ENCODE data around the gene SHISA9.

The SHISA9 gene

GRCh38 chr16:13189250-13189649, 287.9 kb downstream of the SHISA9 start:
- H3K79me2 ChIP-seq (ENCODE audit: low read length) = no peaks in the 10 kb centered on the region
- H3K36me3 ChIP-seq (replicated peaks; ENCODE audit: low read depth, low read length) = no peaks in the 10 kb centered on the region
- H3K27me3 ChIP-seq (ENCODE audit: low read depth, low read length) = peaks cover 9% of the 10 kb centered on the region
- no peaks in the 10 kb centered on the region for H3K4me1 ChIP-seq (ENCODE audit: low read length)
- H3K4me2 ChIP-seq (ENCODE audit: low read length) = no peak overlapping the region
- H2AFZ ChIP-seq (ENCODE audit: low read depth, low read length) = no peak overlapping the region
- H3K9me3 ChIP-seq (ENCODE audit: insufficient read depth, low read length) = no peaks in the 10 kb centered on the region
- H3K27ac ChIP-seq (ENCODE audit: low read length) = no peak overlapping the region
- no peaks in the 10 kb centered on the region for H4K20me1 ChIP-seq (ENCODE audit: insufficient read depth, low read length)
- H3K4me3 ChIP-seq (ENCODE audit: low read length) = no peak overlapping the region
- TF ChIP-seq, protein P1, sequence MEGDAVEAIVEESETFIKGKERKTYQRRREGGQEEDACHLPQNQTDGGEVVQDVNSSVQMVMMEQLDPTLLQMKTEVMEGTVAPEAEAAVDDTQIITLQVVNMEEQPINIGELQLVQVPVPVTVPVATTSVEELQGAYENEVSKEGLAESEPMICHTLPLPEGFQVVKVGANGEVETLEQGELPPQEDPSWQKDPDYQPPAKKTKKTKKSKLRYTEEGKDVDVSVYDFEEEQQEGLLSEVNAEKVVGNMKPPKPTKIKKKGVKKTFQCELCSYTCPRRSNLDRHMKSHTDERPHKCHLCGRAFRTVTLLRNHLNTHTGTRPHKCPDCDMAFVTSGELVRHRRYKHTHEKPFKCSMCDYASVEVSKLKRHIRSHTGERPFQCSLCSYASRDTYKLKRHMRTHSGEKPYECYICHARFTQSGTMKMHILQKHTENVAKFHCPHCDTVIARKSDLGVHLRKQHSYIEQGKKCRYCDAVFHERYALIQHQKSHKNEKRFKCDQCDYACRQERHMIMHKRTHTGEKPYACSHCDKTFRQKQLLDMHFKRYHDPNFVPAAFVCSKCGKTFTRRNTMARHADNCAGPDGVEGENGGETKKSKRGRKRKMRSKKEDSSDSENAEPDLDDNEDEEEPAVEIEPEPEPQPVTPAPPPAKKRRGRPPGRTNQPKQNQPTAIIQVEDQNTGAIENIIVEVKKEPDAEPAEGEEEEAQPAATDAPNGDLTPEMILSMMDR (IDR thresholded peaks at IDR 0.05; ENCODE audit: low read depth, low read length) = no peak
- TF ChIP-seq EZH2phosphoT487 (IDR thresholded peaks at IDR 0.05; ENCODE audit: low read depth) = no peak
- H3K9ac ChIP-seq (ENCODE audit: low read length) = no peak overlapping the region

- H3K27ac ChIP-seq (ENCODE audit: low read length) = no peak overlapping the region
- H3K9me3 ChIP-seq (ENCODE audit: insufficient read depth, low read length) = no peaks in the 10 kb centered on the region
- no peak overlapping the region for H2AFZ ChIP-seq (ENCODE audit: low read depth, low read length)
- H3K4me3 ChIP-seq (ENCODE audit: low read length) = no peak overlapping the region
- H3K4me1 ChIP-seq (ENCODE audit: low read length) = no peaks in the 10 kb centered on the region
- H3K36me3 ChIP-seq (replicated peaks; ENCODE audit: low read depth, low read length) = no peaks in the 10 kb centered on the region
- no peak overlapping the region for H3K4me2 ChIP-seq (ENCODE audit: low read length)
- no peaks in the 10 kb centered on the region for H3K27me3 ChIP-seq (ENCODE audit: low read depth, low read length)
- H3K79me2 ChIP-seq (ENCODE audit: low read length) = no peaks in the 10 kb centered on the region
- no peaks in the 10 kb centered on the region for H4K20me1 ChIP-seq (ENCODE audit: insufficient read depth, low read length)
- no peak overlapping the region for H3K9ac ChIP-seq (ENCODE audit: low read length)
- TF ChIP-seq, protein P1 (IDR thresholded peaks at IDR 0.05; ENCODE audit: low read depth, low read length) = no peak
- no peak for TF ChIP-seq EZH2phosphoT487 (IDR thresholded peaks at IDR 0.05; ENCODE audit: low read depth)
Measured at GRCh38 chr16:13193721-13194120, 292.3 kb downstream of the SHISA9 start.

- no peak overlapping the region for H3K4me3 ChIP-seq (ENCODE audit: low read length)
- H3K79me2 ChIP-seq (ENCODE audit: low read length) = no peaks in the 10 kb centered on the region
- H2AFZ ChIP-seq (ENCODE audit: low read depth, low read length) = no peak overlapping the region
- no peaks in the 10 kb centered on the region for H3K27me3 ChIP-seq (ENCODE audit: low read depth, low read length)
- no peak overlapping the region for H3K4me2 ChIP-seq (ENCODE audit: low read length)
- H3K27ac ChIP-seq (ENCODE audit: low read length) = no peak overlapping the region
- TF ChIP-seq EZH2phosphoT487 (IDR thresholded peaks at IDR 0.05; ENCODE audit: low read depth) = no peak
- TF ChIP-seq, protein P1 (IDR thresholded peaks at IDR 0.05; ENCODE audit: low read depth, low read length) = no peak
- no peaks in the 10 kb centered on the region for H3K4me1 ChIP-seq (ENCODE audit: low read length)
- H3K9me3 ChIP-seq (ENCODE audit: insufficient read depth, low read length) = no peaks in the 10 kb centered on the region
- H3K9ac ChIP-seq (ENCODE audit: low read length) = no peak overlapping the region
- no peaks in the 10 kb centered on the region for H4K20me1 ChIP-seq (ENCODE audit: insufficient read depth, low read length)
- H3K36me3 ChIP-seq (replicated peaks; ENCODE audit: low read depth, low read length) = no peaks in the 10 kb centered on the region
Measured at GRCh38 chr16:13194766-13195165, 293.4 kb downstream of the SHISA9 start.

GRCh38 chr16:13203725-13204124, 302.3 kb downstream of the SHISA9 start:
- H3K9me3 ChIP-seq (ENCODE audit: insufficient read depth, low read length) = no peaks in the 10 kb centered on the region
- no peak overlapping the region for H3K4me2 ChIP-seq (ENCODE audit: low read length)
- H3K36me3 ChIP-seq (replicated peaks; ENCODE audit: low read depth, low read length) = no peaks in the 10 kb centered on the region
- no peaks in the 10 kb centered on the region for H3K4me1 ChIP-seq (ENCODE audit: low read length)
- no peaks in the 10 kb centered on the region; the same call in 1 of the 2 replicates for H3K27me3 ChIP-seq (ENCODE audit: low read depth, low read length)
- no peak overlapping the region for H3K4me3 ChIP-seq (ENCODE audit: low read length)
- TF ChIP-seq, protein P1 (IDR thresholded peaks at IDR 0.05; ENCODE audit: low read depth, low read length) = no peak
- TF ChIP-seq EZH2phosphoT487 (IDR thresholded peaks at IDR 0.05; ENCODE audit: low read depth) = no peak
- H3K9ac ChIP-seq (ENCODE audit: low read length) = no peak overlapping the region
- H3K79me2 ChIP-seq (ENCODE audit: low read length) = no peaks in the 10 kb centered on the region
- H2AFZ ChIP-seq (ENCODE audit: low read depth, low read length) = no peak overlapping the region
- no peaks in the 10 kb centered on the region for H4K20me1 ChIP-seq (ENCODE audit: insufficient read depth, low read length)
- H3K27ac ChIP-seq (ENCODE audit: low read length) = no peak overlapping the region
